Activated naive CD8-positive, alpha-beta T cell treated with anti-CD3 and anti-CD28 coated beads for 36 hours (primary cell): ENCODE results near the gene KIF22. TPM values are rescaled to one million over a fixed set of nuclear protein-coding genes. Genes with fewer than 3 reads are reported as not detected.
"Not testable (repeated sequence)": the region's sequence is repeated elsewhere in the genome, so short reads cannot be mapped to it uniquely, and the experiment has no call there.

Experiments used
- DNase-seq: peaks from one replicate; pipeline ENCODE4 v3.0.0; 2021
- H3K27ac Mint-ChIP-seq: one replicate; pipeline ENCODE4 v1.8.0; 2022; ENCODE audit warnings: mild to moderate bottlenecking, moderate library complexity, mixed read lengths
- H3K27me3 Mint-ChIP-seq: one replicate; pipeline ENCODE4 v1.8.0; 2022; ENCODE audit warnings: mild to moderate bottlenecking, mixed read lengths
- H3K36me3 Mint-ChIP-seq: one replicate; pipeline ENCODE4 v1.8.0; 2021; ENCODE audit warnings: mild to moderate bottlenecking, mixed read lengths
- H3K4me1 Mint-ChIP-seq: one replicate; pipeline ENCODE4 v1.8.0; 2021; ENCODE audit warnings: mixed read lengths
- H3K4me3 Mint-ChIP-seq: one replicate; pipeline ENCODE4 v1.8.0; 2022; ENCODE audit warnings: mild to moderate bottlenecking, moderate library complexity, mixed read lengths
- H3K9me3 Mint-ChIP-seq: one replicate; pipeline ENCODE4 v1.8.0; 2022; ENCODE audit warnings: mixed read lengths
- total RNA-seq, 2 experiments: library from RNA; stranded (reverse); gene quantifications; one replicate each; pipeline ENCODE4 v1.2.3, GENCODE V29; 2021

KIF22 gene
- total RNA-seq, 2 experiments from 2014 or later = 145 to 150 TPM

GRCh38 chr16:29757950-29758466, 32.5 kb upstream of the KIF22 start:
- no peak for DNase-seq
- Mint-ChIP-seq H3K27ac (no peak overlapping the region), H3K9me3 (no peaks in the 10 kb centered on the region), H3K27me3 (no peaks in the 10 kb centered on the region), H3K4me3 (no peak overlapping the region), H3K36me3 (no peaks in the 10 kb centered on the region), H3K4me1 (peaks cover 21% of the 10 kb centered on the region)

GRCh38 chr16:29760567-29761279, 29.8 kb upstream of the KIF22 start:
- Mint-ChIP-seq H3K27ac (no peak overlapping the region), H3K27me3 (no peaks in the 10 kb centered on the region), H3K36me3 (no peaks in the 10 kb centered on the region), H3K4me3 (no peak overlapping the region), H3K9me3 (no peaks in the 10 kb centered on the region), H3K4me1 (peaks cover 18% of the 10 kb centered on the region)
- no peak for DNase-seq

- not testable (repeated sequence) for H3K27me3 Mint-ChIP-seq, H3K27ac Mint-ChIP-seq, DNase-seq, H3K4me3 Mint-ChIP-seq, H3K9me3 Mint-ChIP-seq, H3K36me3 Mint-ChIP-seq
- H3K4me1 Mint-ChIP-seq = peaks cover 15% of the 10 kb centered on the region
Observed at GRCh38 chr16:29761280-29761651, 29.3 kb upstream of the KIF22 start.

GRCh38 chr16:29761882-29762281, 28.7 kb upstream of the KIF22 start:
- DNase-seq = no peak
- no peaks in the 10 kb centered on the region for H3K36me3 Mint-ChIP-seq
- H3K4me3 Mint-ChIP-seq = no peak overlapping the region
- no peak overlapping the region for H3K27ac Mint-ChIP-seq
- peaks cover 9% of the 10 kb centered on the region for H3K4me1 Mint-ChIP-seq
- H3K9me3 Mint-ChIP-seq = no peaks in the 10 kb centered on the region
- H3K27me3 Mint-ChIP-seq = no peaks in the 10 kb centered on the region

GRCh38 chr16:29763326-29763725, 27.2 kb upstream of the KIF22 start:
- Mint-ChIP-seq H3K4me3 (no peak overlapping the region), H3K4me1 (peaks cover 4% of the 10 kb centered on the region), H3K9me3 (no peaks in the 10 kb centered on the region), H3K27ac (no peak overlapping the region), H3K36me3 (no peaks in the 10 kb centered on the region), H3K27me3 (no peaks in the 10 kb centered on the region)
- DNase-seq = no peak

GRCh38 chr16:29765167-29766032, 25.2 kb upstream of the KIF22 start:
- Mint-ChIP-seq H3K27me3 (no peaks in the 10 kb centered on the region), H3K27ac (no peak overlapping the region), H3K4me3 (no peak overlapping the region), H3K36me3 (no peaks in the 10 kb centered on the region), H3K9me3 (no peaks in the 10 kb centered on the region), H3K4me1 (peaks cover 5% of the 10 kb centered on the region)
- no peak for DNase-seq

GRCh38 chr16:29766571-29766970, 24.0 kb upstream of the KIF22 start:
- Mint-ChIP-seq H3K27ac (no peak overlapping the region), H3K4me3 (no peak overlapping the region)

GRCh38 chr16:29767062-29767461, 23.5 kb upstream of the KIF22 start:
- Mint-ChIP-seq H3K4me3 (no peak overlapping the region), H3K27ac (no peak overlapping the region), H3K27me3 (no peaks in the 10 kb centered on the region), H3K36me3 (no peaks in the 10 kb centered on the region), H3K4me1 (peaks cover 10% of the 10 kb centered on the region), H3K9me3 (no peaks in the 10 kb centered on the region)
- DNase-seq = no peak

More at GRCh38 chr16:29766571-29766970, 24.0 kb upstream of the KIF22 start:
- DNase-seq = no peak
- Mint-ChIP-seq H3K27me3 (no peaks in the 10 kb centered on the region), H3K36me3 (no peaks in the 10 kb centered on the region), H3K9me3 (no peaks in the 10 kb centered on the region), H3K4me1 (peaks cover 10% of the 10 kb centered on the region)

GRCh38 chr16:29769507-29769906, 21.0 kb upstream of the KIF22 start:
- Mint-ChIP-seq H3K9me3 (no peaks in the 10 kb centered on the region), H3K27ac (no peak overlapping the region), H3K27me3 (no peaks in the 10 kb centered on the region), H3K4me1 (peaks cover 8% of the 10 kb centered on the region), H3K36me3 (no peaks in the 10 kb centered on the region), H3K4me3 (no peak overlapping the region)
- DNase-seq = no peak

- DNase-seq = no peak
- peaks cover 10% of the 10 kb centered on the region for H3K4me1 Mint-ChIP-seq
Observed at GRCh38 chr16:29770250-29770929, 20.2 kb upstream of the KIF22 start.

GRCh38 chr16:29772330-29772729, 18.2 kb upstream of the KIF22 start:
- not testable (repeated sequence) for H3K4me3 Mint-ChIP-seq, DNase-seq, H3K27ac Mint-ChIP-seq, H3K27me3 Mint-ChIP-seq, H3K9me3 Mint-ChIP-seq, H3K36me3 Mint-ChIP-seq
- peaks cover 13% of the 10 kb centered on the region for H3K4me1 Mint-ChIP-seq

More at GRCh38 chr16:29770250-29770929, 20.2 kb upstream of the KIF22 start:
- Mint-ChIP-seq H3K27me3 (no peaks in the 10 kb centered on the region), H3K9me3 (no peaks in the 10 kb centered on the region), H3K36me3 (no peaks in the 10 kb centered on the region), H3K27ac (no peak overlapping the region), H3K4me3 (no peak overlapping the region)

GRCh38 chr16:29774730-29775129, 15.8 kb upstream of the KIF22 start:
- Mint-ChIP-seq H3K4me3 (no peak overlapping the region), H3K36me3 (no peaks in the 10 kb centered on the region), H3K27ac (no peak overlapping the region), H3K4me1 (peaks cover 16% of the 10 kb centered on the region), H3K9me3 (no peaks in the 10 kb centered on the region), H3K27me3 (no peaks in the 10 kb centered on the region)
- no peak for DNase-seq

- no peaks in the 10 kb centered on the region for H3K9me3 Mint-ChIP-seq
- DNase-seq = no peak
- no peak overlapping the region for H3K4me3 Mint-ChIP-seq
- no peaks in the 10 kb centered on the region for H3K36me3 Mint-ChIP-seq
- no peaks in the 10 kb centered on the region for H3K27me3 Mint-ChIP-seq
- H3K4me1 Mint-ChIP-seq = peaks cover 15% of the 10 kb centered on the region
- no peak overlapping the region for H3K27ac Mint-ChIP-seq
Observed at GRCh38 chr16:29775742-29776408, 14.7 kb upstream of the KIF22 start.

GRCh38 chr16:29777576-29778350, 12.8 kb upstream of the KIF22 start, which contains the start of gene ZG16:
Gene ZG16 (plus strand): TSS chr16:29778256. CDS start chr16:29779267, 1,011 bp downstream.
- H3K27ac Mint-ChIP-seq = no peak within 1 kb of the TSS
- DNase-seq = no peak

More at GRCh38 chr16:29777576-29778350, 12.8 kb upstream of the KIF22 start, which contains the start of gene ZG16:
- Mint-ChIP-seq H3K36me3 (no peaks in the 10 kb centered on the region), H3K4me1 (peaks cover 17% of the 10 kb centered on the region), H3K9me3 (no peaks in the 10 kb centered on the region), H3K27me3 (no peaks in the 10 kb centered on the region), H3K4me3 (no peak within 1 kb of the TSS)
